Activated T-helper 9 cell treated with anti-CD3 and anti-CD28 coated beads, Interleukin-2, amount 50 U/mL, for 16 hours (primary cell): ENCODE measurements around the gene ARMC2.
A peak's percentile ranks its signal among the peaks of the same experiment; 100 is the strongest.
"Not testable (repeated sequence)": the region's sequence is repeated elsewhere in the genome, so short reads cannot be mapped to it uniquely, and the experiment has no call there.

Source experiments
- DNase-seq: peaks from one replicate; pipeline ENCODE4 v3.0.0-alpha.2; 2020; ENCODE audit warnings: low read depth

ARMC2 gene, protein sequence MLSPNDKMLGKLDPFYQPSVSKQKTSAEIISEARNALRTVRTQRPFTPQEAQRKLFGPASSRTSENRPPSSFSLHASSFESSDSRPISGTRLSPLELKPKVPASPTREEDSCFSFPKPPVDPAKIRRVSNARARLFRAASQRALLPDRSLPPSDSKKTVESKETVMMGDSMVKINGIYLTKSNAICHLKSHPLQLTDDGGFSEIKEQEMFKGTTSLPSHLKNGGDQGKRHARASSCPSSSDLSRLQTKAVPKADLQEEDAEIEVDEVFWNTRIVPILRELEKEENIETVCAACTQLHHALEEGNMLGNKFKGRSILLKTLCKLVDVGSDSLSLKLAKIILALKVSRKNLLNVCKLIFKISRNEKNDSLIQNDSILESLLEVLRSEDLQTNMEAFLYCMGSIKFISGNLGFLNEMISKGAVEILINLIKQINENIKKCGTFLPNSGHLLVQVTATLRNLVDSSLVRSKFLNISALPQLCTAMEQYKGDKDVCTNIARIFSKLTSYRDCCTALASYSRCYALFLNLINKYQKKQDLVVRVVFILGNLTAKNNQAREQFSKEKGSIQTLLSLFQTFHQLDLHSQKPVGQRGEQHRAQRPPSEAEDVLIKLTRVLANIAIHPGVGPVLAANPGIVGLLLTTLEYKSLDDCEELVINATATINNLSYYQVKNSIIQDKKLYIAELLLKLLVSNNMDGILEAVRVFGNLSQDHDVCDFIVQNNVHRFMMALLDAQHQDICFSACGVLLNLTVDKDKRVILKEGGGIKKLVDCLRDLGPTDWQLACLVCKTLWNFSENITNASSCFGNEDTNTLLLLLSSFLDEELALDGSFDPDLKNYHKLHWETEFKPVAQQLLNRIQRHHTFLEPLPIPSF

DNA sequence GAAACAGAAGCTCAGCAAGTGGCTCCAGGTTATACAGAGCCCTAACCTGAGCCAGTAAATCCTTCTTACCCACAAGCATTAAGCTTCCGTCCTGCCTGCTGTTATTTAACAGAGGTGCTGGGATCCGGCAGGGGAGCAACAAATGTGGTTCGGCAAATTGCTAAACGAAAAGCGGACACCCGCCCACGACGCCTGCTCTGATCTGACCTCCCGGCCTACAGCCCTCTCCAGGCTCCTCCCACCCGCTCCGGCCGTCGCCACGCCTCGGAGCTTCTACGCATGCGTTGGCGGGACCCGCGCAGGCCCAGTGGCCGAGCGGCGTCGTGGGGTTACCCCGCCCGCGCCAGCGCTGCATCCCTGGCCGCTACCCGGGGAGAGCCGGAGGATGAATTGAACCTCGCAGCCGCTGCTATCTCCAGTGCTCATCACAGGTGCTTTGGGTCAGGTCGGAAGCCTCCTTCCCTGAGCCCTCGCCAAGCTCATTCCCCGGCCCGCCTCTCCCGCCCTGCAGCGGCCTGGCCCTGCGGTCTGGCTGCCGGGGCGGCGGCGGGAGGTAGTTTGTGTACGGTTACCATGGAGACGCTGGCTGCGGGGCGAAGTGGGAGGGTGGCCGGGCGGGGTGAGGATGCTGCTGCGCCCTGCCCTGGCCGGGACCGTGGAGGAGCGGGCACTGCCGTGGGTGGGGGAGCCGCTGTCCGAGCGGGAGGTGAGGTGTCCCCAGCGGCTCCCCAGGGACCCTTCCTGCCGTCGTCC, at the start of gene ARMC2:
ARMC2 (plus strand) TSS at position 307 of the 753 bp plus-strand sequence. CDS start 5,846 bp downstream, outside the sequence.
- peak; percentile 80 for DNase-seq

GRCh38 chr6:108798670-108799353, 49.4 kb upstream of the ARMC2 start:
- DNase-seq, result peak; percentile 10

GRCh38 chr6:108799354-108799717, 48.9 kb upstream of the ARMC2 start:
- no peak for DNase-seq

DNA sequence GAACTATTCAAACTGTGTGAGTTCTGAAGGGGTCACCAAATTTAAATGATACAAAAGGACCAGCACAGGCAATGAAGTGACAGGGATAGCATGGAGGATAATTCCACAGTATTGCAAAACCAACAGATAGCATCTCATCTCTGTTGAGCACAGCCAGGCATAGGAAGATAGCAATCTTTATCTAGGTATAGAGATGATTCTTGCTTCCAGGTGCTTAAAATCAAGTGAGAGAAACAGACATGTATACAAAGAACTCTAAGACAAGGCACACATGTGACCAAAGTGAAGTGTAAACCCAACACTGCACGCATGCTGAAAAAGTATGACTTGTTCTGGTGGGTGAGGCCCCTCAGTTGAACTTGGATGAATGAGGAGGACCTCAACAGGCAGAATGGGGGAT, 48.4 kb upstream of the ARMC2 start:
- no peak for DNase-seq

DNA sequence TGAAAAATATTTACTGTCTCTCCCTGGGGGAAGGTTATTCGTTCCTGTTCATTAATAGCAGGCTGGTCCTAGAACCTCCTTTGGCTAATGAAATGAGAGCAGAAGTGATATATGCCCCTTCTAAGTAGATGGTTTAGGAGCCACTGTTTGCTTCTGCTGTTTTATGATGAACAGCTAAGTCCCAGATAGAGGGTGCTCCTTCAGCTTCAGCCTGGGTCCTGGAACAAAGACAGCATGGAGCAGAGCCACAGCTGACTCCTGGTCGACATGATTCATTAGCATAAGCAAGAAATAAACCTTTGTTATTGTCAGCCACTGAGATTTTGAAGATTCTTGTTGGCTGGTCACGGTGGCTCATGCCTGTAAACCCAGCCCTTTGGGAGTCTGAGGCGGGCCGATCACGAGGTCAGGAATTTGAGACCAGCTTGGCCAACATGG, 47.8 kb upstream of the ARMC2 start:
- DNase-seq, result no peak

- DNase-seq, result no peak
Observed at GRCh38 chr6:108801366-108801765, 46.9 kb upstream of the ARMC2 start.

GRCh38 chr6:108803982-108804490, 44.2 kb upstream of the ARMC2 start:
- no peak for DNase-seq

GRCh38 chr6:108804956-108805355, 43.3 kb upstream of the ARMC2 start:
- DNase-seq, result no peak

GRCh38 chr6:108805611-108806167, 42.5 kb upstream of the ARMC2 start:
- no peak for DNase-seq

DNA sequence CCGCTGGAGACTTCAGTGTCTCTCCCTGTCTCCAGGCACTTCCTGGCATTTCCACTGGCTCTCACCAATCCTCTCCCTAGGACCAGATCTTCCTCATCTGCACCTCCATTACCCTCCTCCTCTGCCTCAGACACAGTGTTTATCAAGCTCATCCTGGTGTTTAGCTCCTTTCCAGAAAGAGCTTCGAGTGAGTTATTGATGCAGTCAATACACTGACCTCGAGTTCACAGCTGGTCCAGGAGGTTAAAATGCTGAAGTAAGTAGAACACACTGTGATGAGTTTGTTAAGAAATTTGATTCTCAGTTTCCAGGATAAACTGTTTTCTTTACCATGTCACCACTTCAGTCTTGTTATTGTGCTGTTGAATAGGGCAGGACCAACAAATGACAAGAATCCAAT, 42.1 kb upstream of the ARMC2 start:
- DNase-seq, result no peak

DNA sequence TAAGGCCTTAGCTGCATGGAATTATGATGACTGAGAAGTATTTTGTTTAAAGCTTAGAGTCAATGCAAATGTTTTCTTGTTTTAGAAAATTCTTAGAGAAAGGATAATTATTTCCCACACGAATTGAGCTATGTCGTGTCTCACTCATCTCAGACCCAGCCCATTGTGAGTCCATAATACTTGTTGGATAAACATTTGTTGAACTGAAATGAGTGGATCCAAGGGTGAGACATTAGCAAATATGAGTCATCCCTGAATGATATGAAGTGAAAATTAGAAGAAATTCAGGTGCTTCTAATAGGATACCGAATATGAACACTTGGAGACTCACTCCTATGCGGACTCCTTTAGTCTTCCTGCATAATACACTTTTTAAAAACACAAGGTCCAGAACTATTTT, 41.6 kb upstream of the ARMC2 start:
- DNase-seq, result no peak

DNA sequence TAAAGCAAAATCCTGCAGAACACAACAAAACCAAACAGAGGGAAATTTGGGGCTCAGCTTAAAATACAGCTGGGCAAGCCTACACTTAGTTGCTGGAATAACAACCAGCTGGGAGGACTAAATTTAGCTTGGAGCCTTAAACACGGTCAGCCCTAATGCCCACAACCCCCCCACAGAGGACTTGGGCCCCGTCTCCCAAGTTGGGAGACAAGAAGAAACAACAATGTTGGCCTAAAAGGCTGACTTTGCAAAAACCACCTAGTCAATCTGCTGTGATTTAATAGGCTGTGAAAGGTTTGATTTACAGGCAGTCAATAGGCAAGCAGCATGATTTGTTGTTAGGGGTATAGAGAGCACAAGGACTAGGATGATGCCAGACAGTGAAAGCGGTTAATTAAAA, 40.3 kb upstream of the ARMC2 start:
- DNase-seq, result no peak

DNA sequence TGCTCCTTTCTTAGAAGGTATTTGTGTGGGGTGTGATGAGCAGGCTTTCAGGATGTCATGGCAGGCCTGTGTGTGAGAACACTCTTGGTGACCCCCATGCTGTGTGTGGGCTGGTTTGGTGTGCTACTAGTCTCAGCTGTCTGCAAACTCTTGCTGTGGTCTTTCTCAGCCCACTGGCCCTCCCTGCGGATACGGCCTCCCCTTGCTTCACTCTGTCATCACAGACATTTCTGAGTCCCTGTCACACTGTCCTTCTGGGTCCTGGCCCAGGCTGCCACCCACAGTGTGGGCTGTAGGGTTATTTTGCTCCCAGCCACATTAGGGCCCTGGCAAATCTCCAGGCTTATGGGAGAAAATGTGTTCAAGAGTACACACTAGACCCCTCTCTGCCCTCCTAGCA, 39.0 kb upstream of the ARMC2 start:
- DNase-seq, result no peak

GRCh38 chr6:108810057-108810643, 38.1 kb upstream of the ARMC2 start:
- no peak for DNase-seq

- DNase-seq, result no peak
Observed at GRCh38 chr6:108811490-108811889, 36.7 kb upstream of the ARMC2 start.

GRCh38 chr6:108813218-108813617, 35.0 kb upstream of the ARMC2 start:
- not testable (repeated sequence) for DNase-seq

- DNase-seq, result not testable (repeated sequence)
Observed at GRCh38 chr6:108817276-108817675, 30.9 kb upstream of the ARMC2 start.

GRCh38 chr6:108820006-108820405, 28.2 kb upstream of the ARMC2 start:
- DNase-seq, result no peak

GRCh38 chr6:108822401-108822800, 25.8 kb upstream of the ARMC2 start:
- no peak for DNase-seq

DNA sequence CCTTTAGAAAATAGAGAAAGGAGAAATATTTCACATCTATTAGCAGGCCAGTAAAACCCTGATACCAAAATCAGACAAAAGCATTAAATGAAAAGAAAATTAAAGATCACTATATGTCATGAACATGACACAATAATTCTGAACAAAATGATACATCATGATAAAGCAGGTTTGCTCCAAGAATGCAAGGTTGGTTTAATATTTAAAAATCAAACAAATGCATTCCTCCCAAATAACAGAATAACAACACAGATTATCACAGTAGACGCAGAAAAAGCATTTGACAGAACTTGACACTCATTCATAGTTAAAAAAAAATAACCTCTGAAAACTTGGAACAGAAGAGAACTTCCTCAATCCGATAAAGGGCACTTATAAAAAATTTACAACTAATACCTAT, 22.9 kb upstream of the ARMC2 start:
- no peak for DNase-seq

DNA sequence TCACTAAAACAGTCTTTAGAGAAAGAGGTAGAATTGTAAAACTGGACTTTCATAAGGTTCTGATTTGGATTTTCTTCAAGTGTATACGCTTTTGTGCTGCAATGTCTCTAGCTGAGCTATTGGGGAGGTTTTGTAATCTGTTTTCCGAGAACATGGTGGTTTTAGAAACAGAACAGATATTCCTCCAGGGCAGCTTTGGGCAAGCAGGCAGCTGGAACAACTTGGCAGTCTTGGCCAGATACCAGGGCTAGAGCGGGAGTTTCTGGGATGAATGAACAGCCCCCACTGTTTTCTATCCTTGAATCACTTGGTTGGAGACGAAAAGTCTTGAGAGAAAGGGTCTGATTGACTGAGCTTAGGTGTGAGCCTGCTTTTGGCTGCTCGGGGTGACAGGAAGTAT, 17.1 kb upstream of the ARMC2 start:
- DNase-seq, result no peak
